Measurements from ENCODE around the gene CDK4. TPM values are rescaled to one million over a fixed set of nuclear protein-coding genes. Genes with fewer than 3 reads are reported as not detected.
"Not testable (repeated sequence)": the region's sequence is repeated elsewhere in the genome, so short reads cannot be mapped to it uniquely, and the experiment has no call there.

CDK4 gene
- total RNA-seq, 8 experiments from 2014 or later: 43.4 to 146 (median 95.5) TPM

GRCh38 chr12:57780284-57780897 lies 28.3 kb upstream of the CDK4 start:
- no peak overlapping the region for H3K4me3 ChIP-seq
- 57 to 100% (median 80%) methylated on average over 1 to 3 of the region's 4 CpGs; no CpG with 5 or more reads in 3 of the 10 experiments for WGBS, 10 experiments
- in situ Hi-C loops (cut with MboI; ENCODE audit: low pct_unique_long_range_greater_than_20kb in 2 of 9, low sequenced_read_pairs in 9 of 9, unreplicated experiment in 9 of 9): no loop called here
- no peak for ATAC-seq (replicated peaks in 6 of 8)
- H3K27ac ChIP-seq: no peak overlapping the region
- peaks cover 4 to 9% of the 10 kb centered on the region in 2 donors for H3K4me1 ChIP-seq (replicated peaks in 1 of 2)

GRCh38 chr12:57779736-57780135 lies 27.6 kb upstream of the CDK4 start:
- ATAC-seq (replicated peaks in 6 of 8): no peak

GRCh38 chr12:57777911-57778310 lies 25.8 kb upstream of the CDK4 start:
- H3K27ac ChIP-seq: no peak overlapping the region
- 67 to 100% (median 88%) methylated on average over 1 to 4 of the region's 7 CpGs; no CpG with 5 or more reads in 4 of the 10 experiments for WGBS, 10 experiments
- peaks cover 6% of the 10 kb centered on the region in 2 donors for H3K4me1 ChIP-seq (replicated peaks in 1 of 2)
- no peak overlapping the region for H3K4me3 ChIP-seq
- in situ Hi-C loops (cut with MboI; ENCODE audit: low pct_unique_long_range_greater_than_20kb in 2 of 9, low sequenced_read_pairs in 9 of 9, unreplicated experiment in 9 of 9): no loop called here
- ATAC-seq (replicated peaks in 6 of 8): no peak

More at GRCh38 chr12:57779736-57780135, 27.6 kb upstream of the CDK4 start:
- Histone ChIP-seq H3K4me3 (no peak overlapping the region), H3K4me1 (replicated peaks in 1 of 2) (peaks cover 4 to 9% of the 10 kb centered on the region in 2 donors), H3K27ac (no peak overlapping the region)
- in situ Hi-C loops (cut with MboI; ENCODE audit: low pct_unique_long_range_greater_than_20kb in 2 of 9, low sequenced_read_pairs in 9 of 9, unreplicated experiment in 9 of 9): no loop called here
- WGBS, 10 experiments: 0 to 100% (median 59%) methylated on average over 1 of the region's 1 CpG; no CpG with 5 or more reads in 4 of the 10 experiments

GRCh38 chr12:57777367-57777766 lies 25.3 kb upstream of the CDK4 start:
- in situ Hi-C loops (cut with MboI; ENCODE audit: low pct_unique_long_range_greater_than_20kb in 2 of 9, low sequenced_read_pairs in 9 of 9, unreplicated experiment in 9 of 9): no loop called here
- WGBS, 10 experiments: 72 to 100% (median 86%) methylated on average over 1 to 7 of the region's 7 CpGs
- no peak for ATAC-seq (replicated peaks in 6 of 8)
- Histone ChIP-seq H3K27ac (no peak overlapping the region), H3K4me1 (replicated peaks in 1 of 2) (peaks cover 5 to 6% of the 10 kb centered on the region in 2 donors), H3K4me3 (no peak overlapping the region)

GRCh38 chr12:57776247-57776587 lies 24.1 kb upstream of the CDK4 start:
- 39 to 100% (median 69%) methylated on average over 1 to 2 of the region's 2 CpGs; no CpG with 5 or more reads in 1 of the 10 experiments for WGBS, 10 experiments
- Histone ChIP-seq H3K4me3 (no peak overlapping the region), H3K27ac (no peak overlapping the region), H3K4me1 (replicated peaks in 1 of 2) (peaks cover 5 to 8% of the 10 kb centered on the region in 2 donors)
- no peak for ATAC-seq (replicated peaks in 6 of 8)
- in situ Hi-C loops (cut with MboI; ENCODE audit: low pct_unique_long_range_greater_than_20kb in 2 of 9, low sequenced_read_pairs in 9 of 9, unreplicated experiment in 9 of 9): no loop called here

- 60 to 100% (median 85%) methylated on average over 1 to 4 of the region's 4 CpGs for WGBS, 10 experiments
- Histone ChIP-seq H3K27ac (no peak overlapping the region), H3K4me1 (replicated peaks in 1 of 2) (peaks cover 10 to 13% of the 10 kb centered on the region in 2 donors), H3K4me3 (no peak overlapping the region)
- in situ Hi-C loops (cut with MboI; ENCODE audit: low pct_unique_long_range_greater_than_20kb in 2 of 9, low sequenced_read_pairs in 9 of 9, unreplicated experiment in 9 of 9): no loop called here
- ATAC-seq (replicated peaks in 6 of 8): no peak
These were observed 23.6 kb upstream of the CDK4 start for GRCh38 chr12:57775563-57776246.

GRCh38 chr12:57775044-57775443 lies 22.9 kb upstream of the CDK4 start:
- H3K4me1 ChIP-seq (replicated peaks in 1 of 2): peaks cover 10 to 13% of the 10 kb centered on the region in 2 donors
- in situ Hi-C loops (cut with MboI; ENCODE audit: low pct_unique_long_range_greater_than_20kb in 2 of 9, low sequenced_read_pairs in 9 of 9, unreplicated experiment in 9 of 9): no loop called here
- ATAC-seq (replicated peaks in 6 of 8): peak in 1 of 8 experiments; percentile 3
- H3K27ac ChIP-seq: no peak overlapping the region
- 0 to 100% (median 54%) methylated on average over 1 to 3 of the region's 3 CpGs; no CpG with 5 or more reads in 4 of the 10 experiments for WGBS, 10 experiments
- no peak overlapping the region for H3K4me3 ChIP-seq

- ATAC-seq (replicated peaks in 6 of 8); H3K27ac ChIP-seq; H3K4me3 ChIP-seq; in situ Hi-C loops (cut with MboI; ENCODE audit: low pct_unique_long_range_greater_than_20kb in 2 of 9, low sequenced_read_pairs in 9 of 9, unreplicated experiment in 9 of 9): not testable (repeated sequence)
- peaks cover 10 to 13% of the 10 kb centered on the region in 2 donors for H3K4me1 ChIP-seq (replicated peaks in 1 of 2)
- 45 to 100% (median 81%) methylated on average over 1 to 6 of the region's 11 CpGs; no CpG with 5 or more reads in 1 of the 10 experiments for WGBS, 10 experiments
These were observed 22.5 kb upstream of the CDK4 start for GRCh38 chr12:57774634-57775033.

GRCh38 chr12:57772429-57773322 lies 20.6 kb upstream of the CDK4 start, which contains the start of gene EEF1AKMT3:
Gene EEF1AKMT3 (plus strand): TSS chr12:57772614. CDS start chr12:57772725, 111 bp downstream.
- in situ Hi-C loops (cut with MboI; ENCODE audit: low pct_unique_long_range_greater_than_20kb in 2 of 9, low sequenced_read_pairs in 9 of 9, unreplicated experiment in 9 of 9): no loop called here
- peaks cover 10 to 13% of the 10 kb centered on the region in 2 donors for H3K4me1 ChIP-seq (replicated peaks in 1 of 2)
- H3K4me3 ChIP-seq: peak within 1 kb of the TSS; percentile 75 to 91 (median 80)
- peak; percentile 41 to 64 (median 62) for ATAC-seq (replicated peaks in 6 of 8)
- peak within 1 kb of the TSS; percentile 97 to 98 for H3K27ac ChIP-seq
- WGBS, 10 experiments: 0 to 71% (median 8%) methylated on average over 1 to 11 of the region's 67 CpGs

GRCh38 chr12:57771873-57772428 lies 19.8 kb upstream of the CDK4 start, which contains the start of gene METTL1:
Gene METTL1 (minus strand): TSS chr12:57772105. CDS start chr12:57772083, 22 bp downstream.
- 0% methylated on average over 3 to 8 of the region's 28 CpGs; no CpG with 5 or more reads in 8 of the 10 experiments for WGBS, 10 experiments
- Histone ChIP-seq H3K27ac (peak within 1 kb of the TSS; percentile 97 to 98), H3K4me3 (peak within 1 kb of the TSS; percentile 75 to 91 (median 80)), H3K4me1 (replicated peaks in 1 of 2) (peaks cover 11 to 13% of the 10 kb centered on the region in 2 donors)
- ATAC-seq (replicated peaks in 6 of 8): peak; percentile 82 to 92 (median 91)
- in situ Hi-C loops (cut with MboI; ENCODE audit: low pct_unique_long_range_greater_than_20kb in 2 of 9, low sequenced_read_pairs in 9 of 9, unreplicated experiment in 9 of 9): no loop called here

GRCh38 chr12:57771236-57771872 lies 19.2 kb upstream of the CDK4 start:
- peak; percentile 62 to 75 (median 72) for ATAC-seq (replicated peaks in 6 of 8)
- Histone ChIP-seq H3K4me3 (peak overlapping the region; percentile 75 to 91 (median 80)), H3K4me1 (replicated peaks in 1 of 2) (peaks cover 17 to 19% of the 10 kb centered on the region in 2 donors), H3K27ac (peak overlapping the region; percentile 97 to 98)
- 0 to 12% (median 1%) methylated on average over 1 to 11 of the region's 16 CpGs; no CpG with 5 or more reads in 6 of the 10 experiments for WGBS, 10 experiments
- in situ Hi-C loops (cut with MboI; ENCODE audit: low pct_unique_long_range_greater_than_20kb in 2 of 9, low sequenced_read_pairs in 9 of 9, unreplicated experiment in 9 of 9): no loop called here

- 40 to 100% (median 100%) methylated on average over 1 to 2 of the region's 4 CpGs; no CpG with 5 or more reads in 5 of the 10 experiments for WGBS, 10 experiments
- peaks cover 19% of the 10 kb centered on the region in 2 donors for H3K4me1 ChIP-seq (replicated peaks in 1 of 2)
- peak overlapping the region; percentile 97 to 98 for H3K27ac ChIP-seq
- H3K4me3 ChIP-seq: peak overlapping the region in 1 of 5 donors; percentile 78
- ATAC-seq (replicated peaks in 6 of 8): no peak
- in situ Hi-C loops (cut with MboI; ENCODE audit: low pct_unique_long_range_greater_than_20kb in 2 of 9, low sequenced_read_pairs in 9 of 9, unreplicated experiment in 9 of 9): no loop called here
These were observed 18.6 kb upstream of the CDK4 start for GRCh38 chr12:57770734-57771133.
